Panc1 (cell line): ENCODE data around the gene APOA5. TPM values are rescaled to one million over a fixed set of nuclear protein-coding genes. Genes with fewer than 3 reads are reported as not detected.
A peak's percentile ranks its signal among the peaks of the same experiment; 100 is the strongest.
"Not testable (repeated sequence)": the region's sequence is repeated elsewhere in the genome, so short reads cannot be mapped to it uniquely, and the experiment has no call there.

Experiments
- ATAC-seq: fragments of 200-7000 bp; cut with Tn5 transposase; 2 replicates; pipeline ENCODE4 v1.9.1; 2020; ENCODE audit warnings: mild to moderate bottlenecking, moderate library complexity
- BruUV-seq: library from RNA; stranded (reverse); fragments of 400-500 nt; replicated peaks from 2 replicates; lab custom pipeline; 2021; lab: Mats Ljungman, UMichigan
- CTCF ChIA-PET: fragments of 300-600 bp; sonication (Branson Sonifier 250); formaldehyde crosslinking; loops from one replicate; lab custom pipeline; 2022; ENCODE audit warnings: antibody characterized with exemption; lab: Charles Lee
- POLR2A ChIA-PET: fragments of 300-600 bp; sonication (Branson Sonifier 250); formaldehyde crosslinking; loops from one replicate; lab custom pipeline; 2022; ENCODE audit warnings: antibody characterized with exemption; lab: Charles Lee
- DNase-seq: peaks from one replicate; pipeline ENCODE4 v3.0.0-alpha.2; 2010; ENCODE audit warnings: low read depth, low spot score
- H3K27ac ChIP-seq: 2 replicates; pipeline ENCODE4 v1.5.1; 2011; ENCODE audit warnings: mild to moderate bottlenecking, low read length, inconsistent platforms
- H3K27me3 ChIP-seq: fragments of 200-500 bp; sonication (Bioruptor generic); 2 replicates; pipeline ENCODE4 v1.6.0; 2014; ENCODE audit warnings: low read length, inconsistent platforms; ENCODE audit not compliant: control insufficient read depth, insufficient read depth
- H3K36me3 ChIP-seq: fragments of 200-500 bp; sonication (Bioruptor generic); 2 replicates; pipeline ENCODE4 v1.5.1; 2014; ENCODE audit warnings: inconsistent platforms, mild to moderate bottlenecking, low read length, moderate library complexity; ENCODE audit not compliant: control insufficient read depth, insufficient read depth
- H3K4me1 ChIP-seq: 2 replicates; pipeline ENCODE4 v1.5.1; 2011; ENCODE audit warnings: inconsistent platforms, mild to moderate bottlenecking, low read length, moderate library complexity; ENCODE audit not compliant: control insufficient read depth, insufficient read depth
- H3K4me3 ChIP-seq, 2 experiments: 2 replicates each; pipeline ENCODE4 v1.5.1; 2011 to 2012; ENCODE audit warnings: low read depth in 2 of 2, low read length in 2 of 2, mild to moderate bottlenecking in 2 of 2, inconsistent platforms in 1 of 2, moderate library complexity in 1 of 2
- H3K9me3 ChIP-seq: fragments of 200-500 bp; sonication (Bioruptor generic); 2 replicates; pipeline ENCODE4 v1.5.1; 2014; ENCODE audit warnings: low read depth, mild to moderate bottlenecking, inconsistent platforms, low read length, moderate library complexity; ENCODE audit not compliant: control insufficient read depth, insufficient read depth
- CTCF ChIP-seq: fragments of 450-650 bp; IDR thresholded peaks from 2 replicates; pipeline ENCODE4 v1.5.1; 2017; ENCODE audit warnings: mild to moderate bottlenecking
- POLR2AphosphoS5 ChIP-seq: IDR thresholded peaks from 2 replicates; pipeline ENCODE4 v1.6.1; 2012; ENCODE audit warnings: mild to moderate bottlenecking, low read depth, low read length, moderate library complexity
- REST ChIP-seq, 2 experiments: IDR thresholded peaks; 2 replicates each; pipeline ENCODE4 v1.6.1; 2011 to 2012; ENCODE audit warnings: low read depth in 2 of 2, control low read depth in 1 of 2, low read length in 1 of 2, mild to moderate bottlenecking in 1 of 2, moderate library complexity in 1 of 2; ENCODE audit not compliant: insufficient read depth in 1 of 2
- SIN3A ChIP-seq: IDR thresholded peaks from 2 replicates; pipeline ENCODE4 v1.6.1; 2012; ENCODE audit warnings: low read depth, mild to moderate bottlenecking, low read length, moderate library complexity, borderline replicate concordance; ENCODE audit not compliant: insufficient read depth
- TCF7L2 ChIP-seq: IDR thresholded peaks from 2 replicates; pipeline ENCODE4 v1.6.1; 2011; ENCODE audit warnings: mild to moderate bottlenecking, low read depth, low read length, inconsistent platforms
- in situ Hi-C: cut with HindIII; loops from 2 replicates; pipeline ENCODE4 v1.10.0; 2016; ENCODE audit warnings: low sequenced_read_pairs, low pct_unique_long_range_greater_than_20kb
- intact Hi-C: fragments of 100-400 bp; cut with micrococcal nuclease; formaldehyde crosslinking; loops from one replicate; pipeline ENCODE4 v1.10.0; 2022; ENCODE audit not compliant: unreplicated experiment
- total RNA-seq: library from RNA; stranded (reverse); gene quantifications from one replicate; pipeline ENCODE4 v1.2.1, GENCODE V29; 2021; ENCODE audit not compliant: unreplicated experiment

Gene APOA5
- total RNA-seq, 1 experiment from 2014 or later = 0.39 TPM

GRCh38 chr11:116771935-116772334 lies 19.7 kb downstream of the APOA5 start:
- DNase-seq (no peak), ATAC-seq (no peak)
- intact Hi-C loops = no loop called here
- in situ Hi-C loops = no loop called here
- POLR2A ChIA-PET = interaction anchor here (1.7 kb wide), 1 partner anchor 15 kb away, joined by 3 read pairs; no protein-coding TSS in a partner anchor
- Histone ChIP-seq H3K9me3 (no peaks in the 10 kb centered on the region), H3K27me3 (no peaks in the 10 kb centered on the region), H3K4me3 (peak overlapping the region; percentile 90 to 96), H3K36me3 (peaks cover 12% of the 10 kb centered on the region), H3K27ac (peak overlapping the region; percentile 99), H3K4me1 (peaks cover 20% of the 10 kb centered on the region)
- CTCF ChIA-PET = interaction anchor here (1.2 kb wide), 1 partner anchor 18 kb away, joined by 4 read pairs; no protein-coding TSS in a partner anchor
- TF ChIP-seq REST (IDR thresholded peaks at IDR 0.05; ENCODE audit: insufficient read depth in 1 of 2, low read depth in 2 of 2, low read length in 1 of 2) = no peak
- TF ChIP-seq TCF7L2 = no peak
- TF ChIP-seq CTCF = no peak
- no peak for TF ChIP-seq POLR2AphosphoS5
- no peak for TF ChIP-seq SIN3A
- BruUV-seq = TSS peak; percentile 69

- H3K4me3 ChIP-seq = no peak overlapping the region
- H3K36me3 ChIP-seq = peaks cover 40% of the 10 kb centered on the region
- no peak overlapping the region for H3K27ac ChIP-seq
- CTCF ChIA-PET = no interaction called here
- H3K27me3 ChIP-seq = no peaks in the 10 kb centered on the region
- BruUV-seq = no TSS peak
- H3K9me3 ChIP-seq = no peaks in the 10 kb centered on the region
- no peak for ATAC-seq
- no peak for DNase-seq
- POLR2A ChIA-PET = no interaction called here
- no peaks in the 10 kb centered on the region for H3K4me1 ChIP-seq
- in situ Hi-C loops = no loop called here
- TF ChIP-seq SIN3A (no peak), CTCF (no peak), REST (IDR thresholded peaks at IDR 0.05; ENCODE audit: insufficient read depth in 1 of 2, low read depth in 2 of 2, low read length in 1 of 2) (no peak), TCF7L2 (no peak), POLR2AphosphoS5 (no peak)
- intact Hi-C loops = no loop called here
Observed at GRCh38 chr11:116762132-116762531, 29.5 kb downstream of the APOA5 start.

- H3K9me3 ChIP-seq, H3K4me3 ChIP-seq, ATAC-seq, H3K27me3 ChIP-seq, DNase-seq, POLR2A ChIA-PET, intact Hi-C loops, H3K4me1 ChIP-seq, H3K27ac ChIP-seq, in situ Hi-C loops, CTCF ChIA-PET, BruUV-seq: not testable (repeated sequence)
- peaks cover 29% of the 10 kb centered on the region for H3K36me3 ChIP-seq
Observed at GRCh38 chr11:116756044-116756443, 35.6 kb downstream of the APOA5 start.
